Neural cell (in vitro differentiated cells): Measurements from ENCODE around the gene COL16A1. TPM values are rescaled to one million over a fixed set of nuclear protein-coding genes. Genes with fewer than 3 reads are reported as not detected.

ENCODE experiments used
- H2AFZ ChIP-seq: fragments of 200-600, 300-800 bp; sonication (generic), shearing (Covaris generic); 2 replicates; pipeline ENCODE4 v1.6.0; 2014; ENCODE audit warnings: low read depth, mild to moderate bottlenecking, antibody characterized with exemption, low read length, moderate library complexity
- H3F3A ChIP-seq: fragments of 200-600 bp; shearing (Covaris generic); 2 replicates; pipeline ENCODE4 v1.6.1; 2016; ENCODE audit warnings: mild to moderate bottlenecking, moderate library complexity, mixed read lengths, antibody characterized with exemption, low read length; ENCODE audit not compliant: insufficient read depth, poor library complexity, severe bottlenecking
- H3K27ac ChIP-seq: fragments of 200-600, 300-800 bp; sonication (generic), shearing (Covaris generic); 2 replicates; pipeline ENCODE4 v1.5.1; 2014; ENCODE audit warnings: mild to moderate bottlenecking, low read length, moderate library complexity
- H3K27me3 ChIP-seq: fragments of 300-800, 200-600 bp; sonication (generic), shearing (Covaris generic); 2 replicates; pipeline ENCODE4 v1.6.0; 2014; ENCODE audit warnings: mild to moderate bottlenecking, low read depth, low read length, moderate library complexity; ENCODE audit not compliant: insufficient read depth
- H3K36me3 ChIP-seq: fragments of 300-800, 200-600 bp; sonication (generic), shearing (Covaris generic); 2 replicates; pipeline ENCODE4 v1.5.1; 2014; ENCODE audit warnings: mild to moderate bottlenecking, antibody characterized with exemption, low read length, moderate library complexity; ENCODE audit not compliant: insufficient read depth
- H3K4me2 ChIP-seq: fragments of 300-800, 200-600 bp; sonication (generic), shearing (Covaris generic); 2 replicates; pipeline ENCODE4 v1.6.0; 2014; ENCODE audit warnings: mild to moderate bottlenecking, low read length
- H3K4me3 ChIP-seq: fragments of 300-800, 200-600 bp; sonication (generic), shearing (Covaris generic); 2 replicates; pipeline ENCODE4 v1.5.1; 2014; ENCODE audit warnings: mild to moderate bottlenecking, low read length, moderate library complexity
- H3K79me2 ChIP-seq: fragments of 200-600 bp; shearing (Covaris generic); replicated peaks from 2 replicates; pipeline ENCODE4 v1.6.0; 2014; ENCODE audit warnings: mild to moderate bottlenecking, low read length, moderate library complexity; ENCODE audit not compliant: insufficient read depth
- H3K9ac ChIP-seq: fragments of 300-800, 200-600 bp; sonication (generic), shearing (Covaris generic); 2 replicates; pipeline ENCODE4 v1.6.1; 2016; ENCODE audit warnings: mild to moderate bottlenecking, low read length, mixed read lengths
- H3K9me2 ChIP-seq: fragments of 200-600 bp; shearing (Covaris generic); 2 replicates; pipeline ENCODE4 v1.6.1; 2016; ENCODE audit warnings: mild to moderate bottlenecking, low read length, mixed read lengths; ENCODE audit not compliant: insufficient read depth
- H3K9me3 ChIP-seq: fragments of 200-600, 300-800 bp; sonication (generic), shearing (Covaris generic); 2 replicates; pipeline ENCODE4 v1.6.1; 2016; ENCODE audit warnings: mild to moderate bottlenecking, mixed run types, low read length, moderate library complexity, mixed read lengths
- H4K20me1 ChIP-seq: fragments of 200-600 bp; shearing (Covaris generic); 2 replicates; pipeline ENCODE4 v1.6.1; 2016; ENCODE audit warnings: mild to moderate bottlenecking, mixed run types; ENCODE audit not compliant: insufficient read depth
- CTCF ChIP-seq: fragments of 450-650 bp; IDR thresholded peaks from 2 replicates; pipeline ENCODE4 v1.5.1; 2014; ENCODE audit warnings: antibody characterized with exemption, mild to moderate bottlenecking, moderate library complexity; ENCODE audit not compliant: poor library complexity, severe bottlenecking
- EP300 ChIP-seq: fragments of 450-650 bp; conservative IDR thresholded peaks from 2 replicates; pipeline ENCODE4 v1.6.1; 2014; ENCODE audit warnings: antibody characterized with exemption, mild to moderate bottlenecking, moderate library complexity; ENCODE audit not compliant: poor library complexity, severe bottlenecking
- EZH2 ChIP-seq: fragments of 200-600, 300-800 bp; shearing (Covaris generic), sonication (generic); IDR thresholded peaks from 2 replicates; pipeline ENCODE4 v1.6.1; 2014; ENCODE audit warnings: antibody characterized with exemption, low read length, borderline replicate concordance, mild to moderate bottlenecking; ENCODE audit not compliant: insufficient read depth, poor library complexity, severe bottlenecking
- MXI1 ChIP-seq: fragments of 450-650 bp; conservative IDR thresholded peaks from 2 replicates; pipeline ENCODE4 v1.6.1; 2014; ENCODE audit warnings: antibody characterized with exemption, mild to moderate bottlenecking; ENCODE audit not compliant: poor library complexity, severe bottlenecking
- RAD21 ChIP-seq: fragments of 450-650 bp; conservative IDR thresholded peaks from 2 replicates; pipeline ENCODE4 v1.6.1; 2014; ENCODE audit warnings: antibody characterized with exemption, mild to moderate bottlenecking, moderate library complexity
- REST ChIP-seq: IDR thresholded peaks from 2 replicates; pipeline ENCODE4 v1.6.1; 2012; ENCODE audit warnings: borderline replicate concordance
- SMC3 ChIP-seq: fragments of 450-650 bp; conservative IDR thresholded peaks from 2 replicates; pipeline ENCODE4 v1.6.1; 2014; ENCODE audit warnings: antibody characterized with exemption, mild to moderate bottlenecking, moderate library complexity; ENCODE audit not compliant: poor library complexity
- TAF1 ChIP-seq: IDR thresholded peaks from 2 replicates; pipeline ENCODE4 v1.6.1; 2012; ENCODE audit warnings: low read depth
- polyA plus RNA-seq: library from polyadenylated mRNA; depleted of rRNA; stranded (reverse); fragments of >200 nt; gene quantifications from 2 replicates; pipeline ENCODE4 v1.2.3, GENCODE V29; 2014

COL16A1 gene
- polyA plus RNA-seq, 1 donor from 2014 or later = 3.4 TPM

DNA sequence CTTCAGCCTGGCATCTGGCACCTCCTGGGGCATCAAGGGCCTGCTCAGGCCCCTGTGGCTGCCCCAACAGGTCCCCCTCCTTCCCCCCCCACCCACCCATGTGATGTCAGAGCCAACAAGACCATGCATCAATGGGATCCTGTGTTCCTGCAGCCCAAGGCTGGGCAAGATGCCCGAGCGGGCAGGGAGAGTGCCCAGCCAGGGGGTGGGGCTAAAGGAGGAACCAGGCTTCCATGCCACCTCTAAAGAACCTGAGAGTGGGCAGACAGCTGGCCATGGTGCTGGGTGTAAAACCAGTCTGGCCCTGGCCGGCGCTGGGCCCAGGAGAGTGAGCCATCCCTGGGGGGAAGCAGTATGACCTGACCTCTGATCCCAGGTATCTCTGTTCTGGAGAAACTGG is 7.6 kb downstream of the COL16A1 start:
- no peak overlapping the region for H3K27ac ChIP-seq
- H3K9me3 ChIP-seq = no peaks in the 10 kb centered on the region
- H3K4me2 ChIP-seq = no peak overlapping the region
- H3K27me3 ChIP-seq = no peaks in the 10 kb centered on the region
- no peak overlapping the region for H2AFZ ChIP-seq
- no peaks in the 10 kb centered on the region for H3F3A ChIP-seq
- no peak overlapping the region for H3K9ac ChIP-seq
- H3K4me3 ChIP-seq = no peak overlapping the region
- no peaks in the 10 kb centered on the region for H3K36me3 ChIP-seq
- TF ChIP-seq EZH2 (no peak), EP300 (no peak), MXI1 (no peak), TAF1 (no peak), REST (no peak), RAD21 (no peak)
- no peaks in the 10 kb centered on the region for H4K20me1 ChIP-seq
- no peaks in the 10 kb centered on the region for H3K79me2 ChIP-seq
- no peaks in the 10 kb centered on the region for H3K9me2 ChIP-seq

DNA sequence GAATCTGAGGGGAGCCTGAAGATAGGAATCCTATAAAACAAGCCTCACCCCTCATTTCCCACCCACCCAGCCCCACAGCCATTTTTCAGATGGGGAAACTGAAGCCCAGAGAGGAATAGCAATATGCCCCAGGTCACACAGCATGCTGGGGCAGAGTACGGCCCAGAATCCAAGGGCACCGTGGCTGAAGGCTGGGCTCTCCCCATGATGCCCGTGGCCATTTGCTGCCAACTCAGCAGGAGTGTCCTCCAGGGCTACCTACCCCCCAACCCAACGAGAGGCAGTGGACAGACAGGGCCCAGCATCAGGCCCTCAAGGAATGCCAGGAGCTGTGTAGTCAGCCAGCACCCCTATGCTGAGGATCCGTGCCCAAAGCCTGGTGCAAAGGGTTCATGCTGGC is 8.5 kb downstream of the COL16A1 start:
- H3K27me3 ChIP-seq = no peaks in the 10 kb centered on the region
- H3K4me3 ChIP-seq = no peak overlapping the region
- no peaks in the 10 kb centered on the region for H3K9me3 ChIP-seq
- no peaks in the 10 kb centered on the region for H3K36me3 ChIP-seq
- H2AFZ ChIP-seq = no peak overlapping the region
- no peak for TF ChIP-seq EZH2
- no peak for TF ChIP-seq MXI1
- TF ChIP-seq CTCF = no peak
- no peak for TF ChIP-seq SMC3
- no peak for TF ChIP-seq REST
- TF ChIP-seq RAD21 = no peak
- no peak for TF ChIP-seq EP300
- H4K20me1 ChIP-seq = no peaks in the 10 kb centered on the region
- no peaks in the 10 kb centered on the region for H3K9me2 ChIP-seq
- no peaks in the 10 kb centered on the region for H3K79me2 ChIP-seq
- no peaks in the 10 kb centered on the region for H3F3A ChIP-seq
- H3K9ac ChIP-seq = no peak overlapping the region
- H3K4me2 ChIP-seq = no peak overlapping the region
- H3K27ac ChIP-seq = no peak overlapping the region
